Activated CD8-positive, alpha-beta T cell treated with anti-CD3 and anti-CD28 coated beads, Interleukin-2, amount 10 ng/mL, durations not matched to agents 7 days and 5 days (primary cell): ENCODE data around the gene ZNF555. TPM values are rescaled to one million over a fixed set of nuclear protein-coding genes. Genes with fewer than 3 reads are reported as not detected.

Source experiments
- ATAC-seq: fragments of 150-1000 bp; cut with Tn5 transposase; one replicate; pipeline ENCODE4 v1.10.0; 2021; ENCODE audit warnings: moderate library complexity
- CTCF ChIA-PET: fragments of 350-600 bp; sonication (Branson Sonifier 250); formaldehyde crosslinking; loops from one replicate; lab custom pipeline; 2021; ENCODE audit warnings: antibody characterized with exemption; lab: Charles Lee
- POLR2A ChIA-PET: fragments of 350-600 bp; sonication (Branson Sonifier 250); formaldehyde crosslinking; loops from one replicate; lab custom pipeline; 2021; ENCODE audit warnings: antibody characterized with exemption; lab: Charles Lee
- DNase-seq: peaks from one replicate; pipeline ENCODE4 v3.0.0-alpha.2; 2020
- H3K27ac Mint-ChIP-seq: one replicate; pipeline ENCODE4 v1.8.0; 2021; ENCODE audit warnings: mild to moderate bottlenecking, mixed read lengths
- H3K27me3 Mint-ChIP-seq: one replicate; pipeline ENCODE4 v1.8.0; 2021; ENCODE audit warnings: low read depth, mixed read lengths
- H3K36me3 Mint-ChIP-seq: one replicate; pipeline ENCODE4 v1.8.0; 2021; ENCODE audit warnings: low read depth, mixed read lengths
- H3K4me1 Mint-ChIP-seq: one replicate; pipeline ENCODE4 v1.8.0; 2021; ENCODE audit warnings: low read depth, mixed read lengths
- H3K4me3 Mint-ChIP-seq: one replicate; pipeline ENCODE4 v1.8.0; 2021; ENCODE audit warnings: mild to moderate bottlenecking, mixed read lengths
- H3K9me3 Mint-ChIP-seq: one replicate; pipeline ENCODE4 v1.8.0; 2022; ENCODE audit warnings: mixed read lengths; ENCODE audit not compliant: insufficient read depth
- total RNA-seq, 2 experiments: library from RNA; stranded (reverse); gene quantifications; one replicate each; pipeline ENCODE4 v1.2.3, GENCODE V29; 2021

ZNF555 gene
- total RNA-seq, 2 experiments from 2014 or later = 1.9 to 2.6 TPM

- POLR2A ChIA-PET = interaction anchor here (1.1 to 1.9 kb wide), 2 partner anchors 15 to 131 kb away, joined by 3 to 4 read pairs; no protein-coding TSS in a partner anchor
- Mint-ChIP-seq H3K4me1 (peaks cover 6% of the 10 kb centered on the region), H3K36me3 (peaks cover 4% of the 10 kb centered on the region), H3K9me3 (no peaks in the 10 kb centered on the region), H3K27ac (peak within 1 kb of the TSS; percentile 60), H3K27me3 (no peaks in the 10 kb centered on the region), H3K4me3 (peak within 1 kb of the TSS; percentile 83)
- CTCF ChIA-PET = interaction anchor here (0.6 to 1.5 kb wide), 5 partner anchors 22 to 93 kb away, joined by 3 to 5 read pairs (median 3); partner anchors contain the start of gene ZNF555
- DNase-seq = peak; percentile 98
- peak; percentile 97 for ATAC-seq
These were observed 21.6 kb upstream of the ZNF555 start, which contains the start of gene ZNF554 for GRCh38 chr19:2819540-2820111. TSS of gene ZNF554 (plus strand) at chr19:2819868. CDS start at chr19:2820072, 204 bp downstream.

DNA sequence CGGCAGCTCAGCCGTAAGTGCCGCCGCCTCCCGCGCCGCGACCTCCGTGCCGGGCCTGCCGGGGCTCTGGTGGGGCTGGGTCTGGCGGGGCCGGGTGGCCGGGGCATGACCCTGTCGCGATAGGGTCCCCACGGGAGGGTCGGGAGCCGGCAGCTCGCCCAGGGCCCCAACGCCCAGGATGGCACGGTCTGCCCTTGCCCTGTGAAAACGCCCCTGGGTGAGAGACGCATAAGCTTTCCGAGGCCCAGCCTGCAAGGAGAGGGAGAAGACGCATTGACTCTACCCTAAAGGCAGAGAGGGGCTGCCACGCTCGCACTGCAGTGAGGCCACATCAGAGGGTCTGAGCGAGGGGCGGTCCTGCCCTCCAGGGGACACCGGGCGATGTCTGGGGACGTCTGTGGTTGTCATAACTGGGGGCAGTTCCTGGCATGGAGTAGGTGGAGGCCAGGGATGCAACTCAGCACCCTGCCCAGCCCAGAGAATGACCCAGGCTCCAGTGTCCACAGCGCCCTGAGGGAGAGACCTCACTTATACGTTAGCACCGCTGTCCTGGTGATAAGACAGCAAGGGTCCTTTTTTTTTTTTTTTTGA, 21.1 kb upstream of the ZNF555 start:
- POLR2A ChIA-PET = interaction anchor here (1.1 to 1.9 kb wide), 2 partner anchors 15 to 130 kb away, joined by 3 to 4 read pairs; no protein-coding TSS in a partner anchor

DNA sequence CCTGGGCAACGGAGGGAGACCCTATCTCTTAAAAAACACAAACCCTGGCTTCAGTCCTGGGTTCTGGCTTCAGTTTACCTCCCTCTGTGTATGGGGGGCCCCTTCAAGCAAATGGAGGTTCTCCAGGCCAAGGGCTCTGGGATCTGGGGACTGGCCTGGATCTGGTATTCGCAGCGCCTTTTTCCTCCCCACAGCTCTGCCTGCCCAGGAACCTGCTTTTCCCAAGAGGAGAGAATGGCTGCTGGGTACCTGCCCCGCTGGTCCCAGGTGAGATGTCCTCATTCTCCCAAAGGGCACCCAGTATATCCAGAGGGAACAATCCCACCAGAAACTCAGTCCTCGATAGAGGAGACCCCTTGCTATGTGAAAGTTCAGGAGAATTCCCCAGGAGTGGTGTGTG, 18.4 kb upstream of the ZNF555 start:
- peaks cover 9% of the 10 kb centered on the region for H3K4me1 Mint-ChIP-seq
- H3K4me3 Mint-ChIP-seq = no peak overlapping the region
- no peaks in the 10 kb centered on the region for H3K27me3 Mint-ChIP-seq
- H3K36me3 Mint-ChIP-seq = peaks cover 14% of the 10 kb centered on the region
- DNase-seq (no peak), ATAC-seq (no peak)
- CTCF ChIA-PET = interaction anchor here (1.7 to 1.9 kb wide), 2 partner anchors 11 to 18 kb away, joined by 5 to 6 read pairs; partner anchors contain the start of gene ZNF555
- peaks cover 4% of the 10 kb centered on the region for H3K9me3 Mint-ChIP-seq
- POLR2A ChIA-PET = interaction anchor here (0.8 kb wide), 1 partner anchor 42 kb away, joined by 3 read pairs; no protein-coding TSS in a partner anchor
- H3K27ac Mint-ChIP-seq = no peak overlapping the region

More for the DNA sequence above, 21.1 kb upstream of the ZNF555 start:
- Mint-ChIP-seq H3K4me3 (peak overlapping the region; percentile 83), H3K4me1 (peaks cover 6% of the 10 kb centered on the region), H3K36me3 (peaks cover 4% of the 10 kb centered on the region), H3K9me3 (no peaks in the 10 kb centered on the region), H3K27ac (peak overlapping the region; percentile 15), H3K27me3 (no peaks in the 10 kb centered on the region)
- ATAC-seq (no peak), DNase-seq (peak; percentile 30)
- CTCF ChIA-PET = interaction anchor here (0.7 to 1.5 kb wide), 3 partner anchors 21 to 49 kb away, joined by 3 to 5 read pairs (median 3); partner anchors contain the start of gene ZNF555

GRCh38 chr19:2823646-2824045, 17.6 kb upstream of the ZNF555 start:
- ATAC-seq (no peak), DNase-seq (no peak)
- peaks cover 12% of the 10 kb centered on the region for H3K4me1 Mint-ChIP-seq
- H3K36me3 Mint-ChIP-seq = peaks cover 20% of the 10 kb centered on the region
- POLR2A ChIA-PET = interaction anchor here (0.8 kb wide), 1 partner anchor 42 kb away, joined by 3 read pairs; no protein-coding TSS in a partner anchor
- peaks cover 9% of the 10 kb centered on the region for H3K9me3 Mint-ChIP-seq
- H3K27me3 Mint-ChIP-seq = no peaks in the 10 kb centered on the region
- H3K27ac Mint-ChIP-seq = no peak overlapping the region
- H3K4me3 Mint-ChIP-seq = no peak overlapping the region
- CTCF ChIA-PET = interaction anchor here (1.7 kb wide), 1 partner anchor 18 kb away, joined by 5 read pairs; the partner anchor contains the start of gene ZNF555

- H3K27ac Mint-ChIP-seq = no peak overlapping the region
- H3K4me1 Mint-ChIP-seq = peaks cover 12% of the 10 kb centered on the region
- peaks cover 11% of the 10 kb centered on the region for H3K9me3 Mint-ChIP-seq
- ChIA-PET POLR2A (no interaction called here), CTCF (interaction anchor here (1.7 kb wide), 1 partner anchor 17 kb away, joined by 5 read pairs; the partner anchor contains the start of gene ZNF555)
- ATAC-seq (no peak), DNase-seq (no peak)
- no peaks in the 10 kb centered on the region for H3K27me3 Mint-ChIP-seq
- H3K36me3 Mint-ChIP-seq = peaks cover 20% of the 10 kb centered on the region
- H3K4me3 Mint-ChIP-seq = no peak overlapping the region
These were observed 17.1 kb upstream of the ZNF555 start for GRCh38 chr19:2824129-2824528.

- Mint-ChIP-seq H3K4me3 (no peak overlapping the region), H3K9me3 (peaks cover 15% of the 10 kb centered on the region), H3K27me3 (no peaks in the 10 kb centered on the region), H3K27ac (no peak overlapping the region), H3K36me3 (peaks cover 22% of the 10 kb centered on the region), H3K4me1 (peaks cover 6% of the 10 kb centered on the region)
- ATAC-seq = no peak
- POLR2A ChIA-PET = no interaction called here
- DNase-seq = no peak
- CTCF ChIA-PET = no interaction called here
These were observed 14.3 kb upstream of the ZNF555 start for GRCh38 chr19:2827022-2827421.

- ATAC-seq (no peak), DNase-seq (no peak)
- peaks cover 19% of the 10 kb centered on the region for H3K9me3 Mint-ChIP-seq
- no peak overlapping the region for H3K4me3 Mint-ChIP-seq
- no peaks in the 10 kb centered on the region for H3K27me3 Mint-ChIP-seq
- POLR2A ChIA-PET = no interaction called here
- CTCF ChIA-PET = no interaction called here
- peaks cover 6% of the 10 kb centered on the region for H3K4me1 Mint-ChIP-seq
- peaks cover 31% of the 10 kb centered on the region for H3K36me3 Mint-ChIP-seq
- no peak overlapping the region for H3K27ac Mint-ChIP-seq
These were observed 13.3 kb upstream of the ZNF555 start for GRCh38 chr19:2827840-2828489.

- POLR2A ChIA-PET = interaction anchor here (1.4 kb wide), 1 partner anchor 14 kb away, joined by 4 read pairs; no protein-coding TSS in a partner anchor
- Mint-ChIP-seq H3K27ac (no peak overlapping the region), H3K9me3 (peaks cover 27% of the 10 kb centered on the region), H3K27me3 (no peaks in the 10 kb centered on the region), H3K4me1 (no peaks in the 10 kb centered on the region), H3K36me3 (peaks cover 40% of the 10 kb centered on the region), H3K4me3 (no peak overlapping the region)
- ATAC-seq (no peak), DNase-seq (no peak)
- CTCF ChIA-PET = interaction anchor here (1.1 to 1.6 kb wide), 2 partner anchors 13 to 116 kb away, joined by 3 to 5 read pairs; no protein-coding TSS in a partner anchor
These were observed 6.9 kb upstream of the ZNF555 start for GRCh38 chr19:2834294-2834871.

- ChIA-PET POLR2A (interaction anchor here (0.6 kb wide), 1 partner anchor 51 kb away, joined by 7 read pairs; no protein-coding TSS in a partner anchor), CTCF (no interaction called here)
- peaks cover 25% of the 10 kb centered on the region for H3K9me3 Mint-ChIP-seq
These were observed 3.8 kb upstream of the ZNF555 start for GRCh38 chr19:2837430-2837829.

DNA sequence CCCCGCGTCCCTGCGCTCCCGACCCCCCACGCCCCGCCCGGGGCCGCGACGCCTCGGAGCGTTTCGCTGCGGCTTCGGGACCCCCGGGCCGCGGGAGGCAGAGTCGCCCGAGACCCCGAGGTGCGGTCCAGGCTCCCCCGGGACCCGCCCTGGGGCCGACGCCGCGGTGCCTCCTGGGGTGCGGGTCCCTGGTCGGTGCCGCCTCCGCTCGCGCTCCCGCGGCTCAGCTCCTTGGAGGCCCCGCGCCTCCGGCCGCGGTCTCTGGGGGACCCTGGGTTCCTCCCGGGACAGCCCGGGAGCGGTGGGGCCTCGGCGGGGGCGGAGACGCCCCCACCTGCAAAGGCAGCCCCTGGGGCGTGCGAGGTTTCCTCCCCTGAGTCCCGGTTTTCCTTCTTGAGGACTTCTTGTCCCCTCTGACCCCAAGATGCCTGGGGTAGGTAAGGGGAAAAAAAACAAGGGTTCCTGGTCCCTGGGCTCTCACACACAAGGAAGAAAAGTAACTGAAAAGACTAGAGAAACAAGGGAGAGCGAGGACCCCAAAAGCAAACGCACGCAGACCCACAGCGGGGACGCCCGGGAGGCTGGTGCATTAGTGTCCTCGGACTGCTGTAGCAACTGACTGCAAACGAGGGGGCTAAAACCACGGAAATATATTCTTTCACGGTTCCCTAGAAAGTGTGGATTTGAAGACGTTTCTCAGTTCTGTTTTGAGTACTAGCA, 740 bp downstream of the ZNF555 start:
- peak; percentile 4 for ATAC-seq
- DNase-seq = no peak
- H3K4me3 Mint-ChIP-seq = peak overlapping the region; percentile 51
- H3K9me3 Mint-ChIP-seq = peaks cover 3% of the 10 kb centered on the region
- ChIA-PET POLR2A (interaction anchor here (0.6 kb wide), 1 partner anchor 9 kb away, joined by 3 read pairs; no protein-coding TSS in a partner anchor), CTCF (interaction anchor here (1.0 to 1.2 kb wide), 7 partner anchors 18 to 194 kb away, joined by 3 to 6 read pairs (median 5); partner anchors contain the start of gene ZNF554)
- H3K36me3 Mint-ChIP-seq = peaks cover 11% of the 10 kb centered on the region
- H3K27me3 Mint-ChIP-seq = peaks cover 3% of the 10 kb centered on the region
- H3K4me1 Mint-ChIP-seq = peaks cover 11% of the 10 kb centered on the region
- H3K27ac Mint-ChIP-seq = peak overlapping the region; percentile 13

More at GRCh38 chr19:2837430-2837829, 3.8 kb upstream of the ZNF555 start:
- DNase-seq (no peak), ATAC-seq (no peak)
- H3K27me3 Mint-ChIP-seq = peaks cover 2% of the 10 kb centered on the region
- peaks cover 7% of the 10 kb centered on the region for H3K4me1 Mint-ChIP-seq
- no peak overlapping the region for H3K4me3 Mint-ChIP-seq
- H3K27ac Mint-ChIP-seq = no peak overlapping the region
- H3K36me3 Mint-ChIP-seq = peaks cover 36% of the 10 kb centered on the region
